HG02763 (cell line): ENCODE measurements around the gene ZNF511.
A peak's percentile ranks its signal among the peaks of the same experiment; 100 is the strongest.

Experiments used
- ATAC-seq: cut with Tn5 transposase; IDR thresholded peaks from one replicate; pipeline ENCODE4 v1.9.1; 2021; ENCODE audit warnings: mild to moderate bottlenecking, moderate library complexity; ENCODE audit not compliant: unreplicated experiment

Gene ZNF511

GRCh38 chr10:133274751-133275683 lies 33.7 kb upstream of the ZNF511 start:
- ATAC-seq, result peak; percentile 44

GRCh38 chr10:133275684-133276092 lies 33.0 kb upstream of the ZNF511 start:
- ATAC-seq, result peak; percentile 33

GRCh38 chr10:133276100-133276434 lies 32.6 kb upstream of the ZNF511 start:
- no peak for ATAC-seq

- ATAC-seq, result peak; percentile 41
Observed at GRCh38 chr10:133276435-133277201, 32.1 kb upstream of the ZNF511 start, which contains the start of gene ADAM8. TSS of gene ADAM8 (minus strand) at chr10:133276868. CDS start at chr10:133276817, 51 bp downstream.

- no peak for ATAC-seq
Observed at GRCh38 chr10:133277277-133277992, 31.3 kb upstream of the ZNF511 start.

GRCh38 chr10:133277993-133278576 lies 30.6 kb upstream of the ZNF511 start:
- ATAC-seq, result no peak

- ATAC-seq, result peak; percentile 32
Observed at GRCh38 chr10:133278577-133279265, 30.0 kb upstream of the ZNF511 start.

- no peak for ATAC-seq
Observed at GRCh38 chr10:133279326-133280226, 29.1 kb upstream of the ZNF511 start.

GRCh38 chr10:133280391-133281059 lies 28.2 kb upstream of the ZNF511 start:
- no peak for ATAC-seq

GRCh38 chr10:133281084-133281483 lies 27.6 kb upstream of the ZNF511 start:
- no peak for ATAC-seq

- no peak for ATAC-seq
Observed at GRCh38 chr10:133281628-133282372, 26.9 kb upstream of the ZNF511 start.

- no peak for ATAC-seq
Observed at GRCh38 chr10:133282846-133283390, 25.8 kb upstream of the ZNF511 start.

- ATAC-seq, result no peak
Observed at GRCh38 chr10:133283931-133284330, 24.8 kb upstream of the ZNF511 start.

GRCh38 chr10:133285217-133285616 lies 23.5 kb upstream of the ZNF511 start:
- no peak for ATAC-seq

- no peak for ATAC-seq
Observed at GRCh38 chr10:133286366-133286765, 22.3 kb upstream of the ZNF511 start.

- ATAC-seq, result no peak
Observed at GRCh38 chr10:133287832-133288500, 20.7 kb upstream of the ZNF511 start.

GRCh38 chr10:133289761-133290160 lies 19.0 kb upstream of the ZNF511 start:
- no peak for ATAC-seq
